Psoas muscle (tissue), 8 donors: ENCODE measurements around the gene CNIH4. TPM values are rescaled to one million over a fixed set of nuclear protein-coding genes. Genes with fewer than 3 reads are reported as not detected.

Experiments
- ATAC-seq, 4 donors: fragments of 200-7000 bp; cut with Tn5 transposase; one replicate each; pipeline ENCODE4 v1.9.1; 2020; ENCODE audit warnings: moderate library complexity in 3 of 4, mild to moderate bottlenecking in 2 of 4
- DNase-seq, 2 donors: peaks; one replicate each; pipeline ENCODE4 v3.0.0-alpha.2; 2020
- H3K27ac ChIP-seq: fragments of 200-600 bp; one replicate; pipeline ENCODE4 v1.8.0; 2022
- H3K27me3 ChIP-seq, 3 donors: fragments of 200-600 bp in 1 of 3; one replicate each; pipeline versions ENCODE4 v1.6.1 to v1.8.0; 2013 to 2022; ENCODE audit warnings: low read length in 2 of 3, mild to moderate bottlenecking in 2 of 3, moderate library complexity in 1 of 3; ENCODE audit not compliant: insufficient read depth in 3 of 3
- H3K36me3 ChIP-seq, 2 donors: fragments of 200-600 bp in 1 of 2; one replicate each; pipeline versions ENCODE4 v1.6.1 to v1.8.0; 2013 to 2022; ENCODE audit warnings: low read depth in 1 of 2, mild to moderate bottlenecking in 1 of 2, moderate library complexity in 1 of 2; ENCODE audit not compliant: insufficient read depth in 1 of 2
- H3K4me1 ChIP-seq: fragments of 200-600 bp; one replicate; pipeline ENCODE4 v1.8.0; 2022
- H3K4me3 ChIP-seq: fragments of 200-600 bp; one replicate; pipeline ENCODE4 v1.8.0; 2022; ENCODE audit warnings: mild to moderate bottlenecking
- H3K9me3 ChIP-seq: fragments of 200-600 bp; one replicate; pipeline ENCODE4 v1.8.0; 2022
- CTCF ChIP-seq: fragments of 200-600 bp; IDR thresholded peaks from one replicate; pipeline ENCODE4 v1.8.0; 2022; ENCODE audit warnings: antibody characterized with exemption
- WGBS, 3 donors: extraction: QIAGEN DNeasy Blood & Tissue Kit; methylation state at CpG; one replicate each; pipeline versions ENCODE4 v1.1.6 to v1.1.7; 2013; 5-methylcytosine and 5-hydroxymethylcytosine counted together
- intact Hi-C, 2 donors: fragments of 100-400 bp; cut with DNase I; formaldehyde crosslinking; loops; one replicate each; pipeline versions ENCODE4 v1.11.0 to v1.14.2; 2022
- polyA plus RNA-seq, 3 donors: library from polyadenylated mRNA; stranded (reverse); fragments of 200-250 nt; gene quantifications; one replicate each; pipeline ENCODE4 v1.2.3, GENCODE V29; 2013
- total RNA-seq, 4 donors: library from RNA; stranded (reverse); fragmentation: NEBNext Ultra II Directional in 2 of 4; extraction: Animal tissue kit (Norgen Biotek cat#: 25700) in 2 of 4; gene quantifications; one replicate each; pipeline versions ENCODE4 v1.2.1 to v1.2.4, GENCODE V29; 2021 to 2023
- donor health status: healthy with polysubstance abuse.
- donor health status: DM: no; HTN: no; CAD: no; lungs with moderate emphysema.
- donor health status: Bipolar disorder and iron deficiency.
- donor health status: healthy.
- donor health status: DM: yes; HTN: yes; CAD: no.
- donor health status: DM: no; HTN: no; CAD: no.
- donor health status: DM: no; HTN: no; CAD: no.
- donor health status: DM: yes; HTN: yes; CAD: no.

The CNIH4 gene
- total and polyA plus RNA-seq, 7 donors, result 29.7 to 103 (median 38.4) TPM

- peak in 1 of 4 donors; percentile 40 for ATAC-seq
- Histone ChIP-seq H3K27ac (no peak overlapping the region), H3K27me3 (no peaks in the 10 kb centered on the region), H3K4me3 (no peak overlapping the region), H3K36me3 (peaks cover 9 to 100% of the 10 kb centered on the region in 2 donors), H3K4me1 (no peaks in the 10 kb centered on the region), H3K9me3 (no peaks in the 10 kb centered on the region)
- no peak for TF ChIP-seq CTCF
- no peak for DNase-seq
- intact Hi-C loops, result no loop called here
- WGBS, 3 donors, result 72 to 90% (median 82%) methylated on average over 7 of the region's 7 CpGs
These were observed 51.1 kb downstream of the CNIH4 start for GRCh38 chr1:224407571-224408293.

GRCh38 chr1:224408294-224408590 lies 51.6 kb downstream of the CNIH4 start:
- intact Hi-C loops, result no loop called here
- H3K27ac ChIP-seq, result no peak overlapping the region
- no peaks in the 10 kb centered on the region for H3K9me3 ChIP-seq
- WGBS, 3 donors, result 89 to 95% (median 93%) methylated on average over 1 of the region's 1 CpG
- H3K36me3 ChIP-seq, result peaks cover 9 to 100% of the 10 kb centered on the region in 2 donors
- DNase-seq (no peak), ATAC-seq (no peak)
- no peak for TF ChIP-seq CTCF
- H3K27me3 ChIP-seq, result no peaks in the 10 kb centered on the region
- no peak overlapping the region for H3K4me3 ChIP-seq
- peaks cover 3% of the 10 kb centered on the region for H3K4me1 ChIP-seq

GRCh38 chr1:224411766-224412165 lies 55.1 kb downstream of the CNIH4 start:
- no peak for DNase-seq
- no peak for ATAC-seq
- Histone ChIP-seq H3K27me3 (no peaks in the 10 kb centered on the region), H3K9me3 (no peaks in the 10 kb centered on the region), H3K4me3 (no peak overlapping the region), H3K27ac (no peak overlapping the region), H3K4me1 (peaks cover 6% of the 10 kb centered on the region), H3K36me3 (peaks cover 7 to 100% of the 10 kb centered on the region in 2 donors)
- 86 to 91% (median 88%) methylated on average over 1 of the region's 1 CpG for WGBS, 3 donors
- no peak for TF ChIP-seq CTCF
- intact Hi-C loops, result loop anchor here (1.0 to 10.0 kb wide), 3 partner anchors 15 to 117 kb away; no protein-coding TSS in a partner anchor

- intact Hi-C loops, result loop anchor here in 1 of 2 donors (5.0 kb wide), 1 partner anchor 38 kb away; no protein-coding TSS in a partner anchor
- Histone ChIP-seq H3K36me3 (peaks cover 20 to 100% of the 10 kb centered on the region in 2 donors), H3K27me3 (no peaks in the 10 kb centered on the region), H3K9me3 (no peaks in the 10 kb centered on the region), H3K4me1 (peaks cover 2% of the 10 kb centered on the region), H3K4me3 (no peak overlapping the region), H3K27ac (no peak overlapping the region)
- ATAC-seq, result no peak
- TF ChIP-seq CTCF, result no peak
- DNase-seq, result no peak
These were observed 63.4 kb downstream of the CNIH4 start for GRCh38 chr1:224420106-224420505.
